Eye (tissue), 1 donor: ENCODE data around the gene ANTXR2.

ENCODE experiments used
- DNase-seq: peaks from one replicate; pipeline ENCODE4 v3.0.0-alpha.2; 2015

Gene ANTXR2

GRCh38 chr4:79854856-79855502, 218.1 kb downstream of the ANTXR2 start:
- no peak for DNase-seq

- no peak for DNase-seq
Measured at GRCh38 chr4:79852305-79852730, 220.7 kb downstream of the ANTXR2 start.

- DNase-seq, result no peak
Measured at GRCh38 chr4:79851625-79852304, 221.3 kb downstream of the ANTXR2 start.
